ENCODE measurements around the gene BABAM1. TPM values are rescaled to one million over a fixed set of nuclear protein-coding genes. Genes with fewer than 3 reads are reported as not detected.

BABAM1 gene
- total RNA-seq, 2 experiments from 2014 or later = 56.2 to 63.5 TPM

GRCh38 chr19:17312189-17313113 lies 45.2 kb downstream of the BABAM1 start:
- Mint-ChIP-seq H3K27ac (no peak overlapping the region), H3K4me1 (ENCODE audit: low read depth) (peaks cover 30% of the 10 kb centered on the region), H3K4me3 (no peak overlapping the region), H3K9me3 (no peaks in the 10 kb centered on the region), H3K36me3 (ENCODE audit: low read depth) (peaks cover 50% of the 10 kb centered on the region), H3K27me3 (no peaks in the 10 kb centered on the region)
- no peak for TF ChIP-seq CTCF (IDR thresholded peaks at IDR 0.05)
- Histone ChIP-seq H3K9me3 (ENCODE audit: control insufficient read depth in 1 of 2, insufficient read depth in 1 of 2, low read length in 2 of 2) (no peaks in the 10 kb centered on the region), H3K4me1 (ENCODE audit: insufficient read depth, low read length) (peaks cover 49% of the 10 kb centered on the region), H3K27me3 (ENCODE audit: control insufficient read depth in 1 of 2, insufficient read depth in 2 of 2, low read length in 2 of 2) (no peaks in the 10 kb centered on the region), H3K27ac (ENCODE audit: low read depth in 1 of 2, low read length in 2 of 2) (no peak overlapping the region), H3K36me3 (ENCODE audit: insufficient read depth, low read length) (peaks cover 38% of the 10 kb centered on the region), H3K4me3 (ENCODE audit: low read length) (no peak overlapping the region)
- ATAC-seq (ENCODE audit: poor library complexity) = no peak
- intact Hi-C loops (cut with DNase I, micrococcal nuclease) = no loop called here
- ChIA-PET POLR2A (no interaction called here), CTCF (no interaction called here)
- DNase-seq = no peak

- Mint-ChIP-seq H3K4me1 (ENCODE audit: low read depth) (peaks cover 20% of the 10 kb centered on the region), H3K27ac (no peak overlapping the region), H3K9me3 (no peaks in the 10 kb centered on the region), H3K4me3 (peak overlapping the region; percentile 4), H3K36me3 (ENCODE audit: low read depth) (peaks cover 55% of the 10 kb centered on the region), H3K27me3 (no peaks in the 10 kb centered on the region)
- ATAC-seq (ENCODE audit: poor library complexity) = no peak
- no peak overlapping the region for H3K4me3 ChIP-seq (ENCODE audit: low read length)
- H3K27ac ChIP-seq (ENCODE audit: low read depth in 1 of 2, low read length in 2 of 2) = no peak overlapping the region
- H3K4me1 ChIP-seq (ENCODE audit: insufficient read depth, low read length) = peaks cover 43% of the 10 kb centered on the region
- POLR2A ChIA-PET = no interaction called here
- TF ChIP-seq CTCF (IDR thresholded peaks at IDR 0.05) = no peak
- no peaks in the 10 kb centered on the region for H3K27me3 ChIP-seq (ENCODE audit: control insufficient read depth in 1 of 2, insufficient read depth in 2 of 2, low read length in 2 of 2)
- no peak for DNase-seq
- intact Hi-C loops (cut with DNase I, micrococcal nuclease) = no loop called here
- peaks cover 43% of the 10 kb centered on the region for H3K36me3 ChIP-seq (ENCODE audit: insufficient read depth, low read length)
- CTCF ChIA-PET = no interaction called here
- no peaks in the 10 kb centered on the region for H3K9me3 ChIP-seq (ENCODE audit: control insufficient read depth in 1 of 2, insufficient read depth in 1 of 2, low read length in 2 of 2)
Observed at GRCh38 chr19:17314007-17314593, 46.9 kb downstream of the BABAM1 start.

- TF ChIP-seq CTCF (IDR thresholded peaks at IDR 0.05) = no peak
- Histone ChIP-seq H3K36me3 (ENCODE audit: insufficient read depth, low read length) (peaks cover 50% of the 10 kb centered on the region), H3K27ac (ENCODE audit: low read depth in 1 of 2, low read length in 2 of 2) (no peak overlapping the region), H3K4me1 (ENCODE audit: insufficient read depth, low read length) (peaks cover 14% of the 10 kb centered on the region), H3K9me3 (ENCODE audit: control insufficient read depth in 1 of 2, insufficient read depth in 1 of 2, low read length in 2 of 2) (no peaks in the 10 kb centered on the region), H3K27me3 (ENCODE audit: control insufficient read depth in 1 of 2, insufficient read depth in 2 of 2, low read length in 2 of 2) (no peaks in the 10 kb centered on the region), H3K4me3 (ENCODE audit: low read length) (no peak overlapping the region)
- Mint-ChIP-seq H3K4me1 (ENCODE audit: low read depth) (peaks cover 6% of the 10 kb centered on the region), H3K4me3 (no peak overlapping the region), H3K27ac (no peak overlapping the region), H3K27me3 (no peaks in the 10 kb centered on the region), H3K36me3 (ENCODE audit: low read depth) (peaks cover 56% of the 10 kb centered on the region), H3K9me3 (no peaks in the 10 kb centered on the region)
- no peak for DNase-seq
- ChIA-PET POLR2A (interaction anchor here (0.8 to 1.5 kb wide), 2 partner anchors 10 to 15 kb away, joined by 3 read pairs; partner anchors contain the start of genes ANO8 and DDA1), CTCF (no interaction called here)
- intact Hi-C loops (cut with DNase I, micrococcal nuclease) = no loop called here
- ATAC-seq (ENCODE audit: poor library complexity) = no peak
Observed at GRCh38 chr19:17318966-17319365, 51.7 kb downstream of the BABAM1 start.

Data from CD4-positive, alpha-beta T cell (primary cell).